Left lung (tissue), 10 donors: ENCODE data around the gene RXFP1. TPM values are rescaled to one million over a fixed set of nuclear protein-coding genes. Genes with fewer than 3 reads are reported as not detected.

Experiments used
- ATAC-seq: fragments of 200-7000 bp; cut with Tn5 transposase; one replicate; pipeline ENCODE4 v1.9.1; 2020; ENCODE audit warnings: moderate library complexity
- DNase-seq, 4 donors: peaks; one replicate each; pipeline ENCODE4 v3.0.0-alpha.2; 2013 to 2020
- H3K27ac ChIP-seq, 2 donors: fragments of 200-600 bp; sonication (generic) in 1 of 2; one replicate each; pipeline versions ENCODE4 v1.5.0 to v1.8.0; 2020 to 2021
- H3K27me3 ChIP-seq, 2 donors: fragments of 200-600 bp; sonication (generic) in 1 of 2; one replicate each; pipeline versions ENCODE4 v1.5.0 to v1.8.0; 2020 to 2021
- H3K36me3 ChIP-seq, 2 donors: fragments of 200-600 bp; sonication (generic) in 1 of 2; one replicate each; pipeline versions ENCODE4 v1.5.0 to v1.8.0; 2020 to 2021
- H3K4me1 ChIP-seq, 2 donors: fragments of 200-600 bp; one replicate each; pipeline ENCODE4 v1.8.0; 2021
- H3K4me3 ChIP-seq, 2 donors: fragments of 200-600 bp; sonication (generic) in 1 of 2; one replicate each; pipeline versions ENCODE4 v1.5.0 to v1.8.0; 2020 to 2021; ENCODE audit warnings: mild to moderate bottlenecking in 1 of 2
- H3K9me3 ChIP-seq, 2 donors: fragments of 200-600 bp; sonication (generic) in 1 of 2; one replicate each; pipeline versions ENCODE4 v1.5.0 to v1.8.0; 2020 to 2021
- CTCF ChIP-seq, 2 donors: fragments of 200-600 bp; sonication (generic) in 1 of 2; IDR thresholded peaks; one replicate each; pipeline versions ENCODE4 v1.5.0 to v1.8.0; 2021; ENCODE audit warnings: antibody characterized with exemption in 2 of 2
- intact Hi-C, 2 donors: fragments of 100-400 bp; cut with DNase I; formaldehyde crosslinking; loops; one replicate each; pipeline versions ENCODE4 v1.11.2 to v1.14.2; 2022
- polyA plus RNA-seq, 6 donors: library from polyadenylated mRNA; unstranded; fragments of 120-200 nt; gene quantifications; one replicate each; pipeline ENCODE4 v1.2.1, GENCODE V29; 2013; ENCODE audit not compliant: insufficient read length in 6 of 6
- total RNA-seq, 2 donors: library from RNA; stranded (reverse); fragmentation: NEBNext Ultra II Directional; extraction: Animal tissue kit (Norgen Biotek cat#: 25700); gene quantifications; one replicate each; pipeline ENCODE4 v1.2.1, GENCODE V29; 2021
- donor health status: DM: no; HTN: yes; CAD: no.
- donor health status: DM: no; HTN: no; CAD: no.

The RXFP1 gene
- total and polyA plus RNA-seq, 8 donors, result 2.7 to 10.2 (median 7.4) TPM

DNA sequence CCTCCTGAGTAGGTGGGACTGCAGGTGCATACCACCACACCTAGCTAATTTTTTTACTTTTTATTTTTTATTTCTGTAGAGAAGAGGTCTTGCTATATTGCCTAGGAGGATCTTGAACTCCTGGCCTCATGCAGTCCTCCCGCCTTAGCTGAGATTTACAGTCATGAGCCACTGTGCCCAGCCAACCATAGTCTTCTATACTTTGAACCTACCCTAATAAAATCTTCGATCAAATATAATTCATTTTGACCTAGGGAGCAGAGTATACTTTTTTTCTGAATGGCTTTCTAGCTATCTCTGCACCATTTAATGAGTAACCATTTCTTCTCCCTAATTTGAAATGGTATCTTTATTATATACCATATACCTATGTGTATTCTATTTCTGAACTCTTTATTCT lies 157.1 kb downstream of the RXFP1 start:
- intact Hi-C loops, result no loop called here
- H3K9me3 ChIP-seq, result no peaks in the 10 kb centered on the region
- ATAC-seq, result no peak

GRCh38 chr4:158681629-158682028 lies 159.9 kb downstream of the RXFP1 start:
- H3K4me3 ChIP-seq, result no peak overlapping the region
- no peak overlapping the region for H3K27ac ChIP-seq
- intact Hi-C loops, result no loop called here
- DNase-seq (no peak), ATAC-seq (no peak)
- H3K36me3 ChIP-seq, result peaks cover 0 to 45% of the 10 kb centered on the region in 2 donors
- no peak for TF ChIP-seq CTCF (IDR thresholded peaks at IDR 0.05)
- no peaks in the 10 kb centered on the region for H3K4me1 ChIP-seq
- no peaks in the 10 kb centered on the region for H3K27me3 ChIP-seq
- no peaks in the 10 kb centered on the region for H3K9me3 ChIP-seq

More for the DNA sequence above, 157.1 kb downstream of the RXFP1 start:
- Histone ChIP-seq H3K36me3 (peaks cover 0 to 20% of the 10 kb centered on the region in 2 donors), H3K27me3 (no peaks in the 10 kb centered on the region), H3K4me3 (no peak overlapping the region), H3K4me1 (peaks cover 0 to 8% of the 10 kb centered on the region in 2 donors), H3K27ac (no peak overlapping the region)
- TF ChIP-seq CTCF (IDR thresholded peaks at IDR 0.05), result no peak
- no peak for DNase-seq

DNA sequence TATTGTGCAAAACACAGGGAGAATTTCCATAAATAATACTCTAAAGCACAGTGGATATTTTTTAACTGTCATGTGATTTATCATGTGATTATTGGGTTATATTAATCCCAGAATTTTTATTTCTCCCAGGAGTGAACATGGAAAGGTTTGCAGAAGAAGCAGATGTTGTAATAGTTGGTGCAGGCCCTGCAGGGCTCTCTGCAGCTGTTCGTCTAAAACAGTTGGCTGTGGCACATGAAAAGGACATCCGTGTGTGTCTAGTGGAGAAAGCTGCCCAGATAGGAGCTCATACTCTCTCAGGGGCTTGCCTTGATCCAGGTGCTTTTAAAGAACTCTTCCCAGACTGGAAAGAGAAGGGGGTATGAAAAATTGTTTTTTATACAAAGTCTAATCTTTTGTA lies 160.4 kb downstream of the RXFP1 start:
- no peak for ATAC-seq
- intact Hi-C loops, result no loop called here

GRCh38 chr4:158688813-158689212 lies 167.1 kb downstream of the RXFP1 start:
- TF ChIP-seq CTCF (IDR thresholded peaks at IDR 0.05), result no peak
- Histone ChIP-seq H3K9me3 (no peaks in the 10 kb centered on the region), H3K27ac (no peak overlapping the region), H3K27me3 (no peaks in the 10 kb centered on the region), H3K4me3 (no peak overlapping the region), H3K36me3 (peaks cover 0 to 59% of the 10 kb centered on the region in 2 donors), H3K4me1 (no peaks in the 10 kb centered on the region)
- ATAC-seq (no peak), DNase-seq (no peak)
- intact Hi-C loops, result no loop called here

More for the DNA sequence above, 160.4 kb downstream of the RXFP1 start:
- Histone ChIP-seq H3K4me1 (no peaks in the 10 kb centered on the region), H3K9me3 (no peaks in the 10 kb centered on the region), H3K27me3 (no peaks in the 10 kb centered on the region), H3K27ac (no peak overlapping the region), H3K4me3 (no peak overlapping the region), H3K36me3 (peaks cover 0 to 48% of the 10 kb centered on the region in 2 donors)
- DNase-seq, result no peak
- TF ChIP-seq CTCF (IDR thresholded peaks at IDR 0.05), result no peak

Other genes starting within 250 kb of the RXFP1 start
- gene C4orf46, start 150.0 kb downstream of the RXFP1 start, total RNA-seq, result 1 to 10 TPM; 5.5 to 6.0 TPM
- 10 to 100 TPM; 19.1 to 24.4 (median 22.0) TPM for gene C4orf46, start 150.0 kb downstream of the RXFP1 start, polyA plus RNA-seq
- 10 to 100 TPM; 20.7 to 23.8 TPM for gene ETFDH, start 150.4 kb downstream of the RXFP1 start, total RNA-seq
- 10 to 100 TPM; 21.3 to 35.8 (median 27.4) TPM for gene ETFDH, start 150.4 kb downstream of the RXFP1 start, polyA plus RNA-seq
- 10 to 100 TPM; 24.2 to 24.3 TPM for gene PPID, start 201.5 kb downstream of the RXFP1 start, total RNA-seq
- gene PPID, start 201.5 kb downstream of the RXFP1 start, polyA plus RNA-seq, result 10 to 100 TPM; 46.8 to 63.0 (median 57.7) TPM
- 10 to 100 TPM; 56.6 to 71.2 TPM for gene FNIP2, start 247.1 kb downstream of the RXFP1 start, total RNA-seq
- gene FNIP2, start 247.1 kb downstream of the RXFP1 start, polyA plus RNA-seq, result 10 to 100 TPM; 24.5 to 35.2 (median 28.5) TPM